Fibroblast of mammary gland (primary cell): ENCODE measurements around the gene NTN5.

Experiments used
- DNase-seq: peaks from one replicate; pipeline ENCODE4 v3.0.0-alpha.2; 2010; ENCODE audit warnings: low read depth
- H3K4me3 ChIP-seq: 2 replicates; pipeline ENCODE4 v1.5.1; 2011; ENCODE audit warnings: low read depth, mild to moderate bottlenecking, low read length, moderate library complexity; ENCODE audit not compliant: control insufficient read depth
- TF ChIP-seq, protein P1 (sequence below): conservative IDR thresholded peaks from 2 replicates; pipeline ENCODE4 v1.5.1; 2011; ENCODE audit warnings: low read depth, low read length, inconsistent platforms; ENCODE audit not compliant: control insufficient read depth, insufficient read depth

The NTN5 gene

DNA sequence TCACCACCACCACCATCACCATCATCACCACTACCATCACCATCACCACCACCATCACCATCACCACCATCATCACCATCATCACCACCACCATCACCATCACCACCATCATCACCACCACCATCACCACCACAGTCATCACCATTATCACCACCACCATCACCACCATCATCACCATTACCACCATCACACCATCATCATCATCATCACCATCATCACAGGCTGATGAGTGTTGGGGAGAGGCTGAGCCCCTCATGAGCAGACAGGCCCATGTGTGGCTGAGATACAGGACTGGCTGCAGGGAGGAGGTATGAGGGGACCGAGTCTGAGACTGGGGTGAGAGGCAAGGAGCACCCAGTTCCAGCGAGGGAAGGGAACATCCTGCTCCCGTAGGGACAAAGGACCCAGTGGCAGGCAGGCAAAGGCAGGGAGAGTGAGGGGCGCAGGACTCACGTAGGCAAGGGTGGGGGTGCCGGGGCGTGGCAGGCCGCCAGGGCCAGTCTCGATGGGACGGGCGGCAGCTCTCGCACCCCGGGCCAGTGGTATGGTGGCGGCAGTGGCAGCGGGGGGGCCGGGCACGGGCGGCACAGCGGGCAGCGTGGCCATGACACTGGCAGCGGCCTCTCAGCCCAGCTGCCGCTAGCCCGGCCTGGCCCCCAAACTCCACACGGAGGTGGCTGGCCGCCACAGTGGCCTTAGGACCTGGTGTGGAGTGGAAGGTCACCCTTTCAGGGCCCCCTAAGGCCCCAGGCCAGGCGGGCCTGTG is 2.7 kb downstream of the NTN5 start:
- H3K4me3 ChIP-seq, result no peak overlapping the region
- DNase-seq, result no peak
- TF ChIP-seq, protein P1, sequence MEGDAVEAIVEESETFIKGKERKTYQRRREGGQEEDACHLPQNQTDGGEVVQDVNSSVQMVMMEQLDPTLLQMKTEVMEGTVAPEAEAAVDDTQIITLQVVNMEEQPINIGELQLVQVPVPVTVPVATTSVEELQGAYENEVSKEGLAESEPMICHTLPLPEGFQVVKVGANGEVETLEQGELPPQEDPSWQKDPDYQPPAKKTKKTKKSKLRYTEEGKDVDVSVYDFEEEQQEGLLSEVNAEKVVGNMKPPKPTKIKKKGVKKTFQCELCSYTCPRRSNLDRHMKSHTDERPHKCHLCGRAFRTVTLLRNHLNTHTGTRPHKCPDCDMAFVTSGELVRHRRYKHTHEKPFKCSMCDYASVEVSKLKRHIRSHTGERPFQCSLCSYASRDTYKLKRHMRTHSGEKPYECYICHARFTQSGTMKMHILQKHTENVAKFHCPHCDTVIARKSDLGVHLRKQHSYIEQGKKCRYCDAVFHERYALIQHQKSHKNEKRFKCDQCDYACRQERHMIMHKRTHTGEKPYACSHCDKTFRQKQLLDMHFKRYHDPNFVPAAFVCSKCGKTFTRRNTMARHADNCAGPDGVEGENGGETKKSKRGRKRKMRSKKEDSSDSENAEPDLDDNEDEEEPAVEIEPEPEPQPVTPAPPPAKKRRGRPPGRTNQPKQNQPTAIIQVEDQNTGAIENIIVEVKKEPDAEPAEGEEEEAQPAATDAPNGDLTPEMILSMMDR, result no peak

DNA sequence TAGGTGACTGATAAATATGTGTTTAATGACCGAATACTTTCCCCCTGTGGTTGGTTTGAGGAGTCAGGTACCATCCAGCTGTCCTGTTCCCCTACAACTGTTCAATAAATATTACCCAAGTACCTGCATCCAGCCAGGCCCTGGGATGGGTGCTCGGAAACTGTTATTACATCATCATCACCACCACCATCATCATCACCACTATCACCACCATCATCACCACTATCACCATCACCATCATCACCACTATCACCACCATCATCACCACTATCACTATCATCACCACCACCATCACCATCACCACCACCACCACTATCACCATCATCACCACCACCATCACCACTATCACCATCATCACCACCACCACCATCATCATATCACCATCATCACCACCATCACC is 4.1 kb downstream of the NTN5 start:
- DNase-seq, result no peak
- TF ChIP-seq, protein P1, result no peak
- no peak overlapping the region for H3K4me3 ChIP-seq

DNA sequence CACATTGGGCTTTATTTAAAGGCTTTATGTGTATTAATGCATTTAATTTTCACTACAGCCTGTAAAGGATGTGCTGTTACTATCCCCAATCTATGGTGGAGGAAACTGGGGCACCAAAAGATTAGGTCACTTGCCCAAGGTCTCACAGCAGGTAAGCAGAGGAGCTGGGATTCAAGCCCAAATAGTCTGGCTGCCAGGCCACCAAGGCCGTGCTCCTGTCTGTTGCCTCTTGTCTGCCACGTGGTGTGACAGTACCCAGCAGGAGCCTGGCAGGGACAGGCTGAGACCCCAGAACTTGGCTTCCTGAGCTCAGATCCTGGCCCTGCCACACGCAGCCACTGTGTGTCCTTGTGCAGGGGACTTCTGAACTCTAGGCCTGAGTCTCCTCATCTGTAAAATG is 4.5 kb downstream of the NTN5 start:
- H3K4me3 ChIP-seq, result no peak overlapping the region
- no peak for DNase-seq
- TF ChIP-seq, protein P1, result no peak

DNA sequence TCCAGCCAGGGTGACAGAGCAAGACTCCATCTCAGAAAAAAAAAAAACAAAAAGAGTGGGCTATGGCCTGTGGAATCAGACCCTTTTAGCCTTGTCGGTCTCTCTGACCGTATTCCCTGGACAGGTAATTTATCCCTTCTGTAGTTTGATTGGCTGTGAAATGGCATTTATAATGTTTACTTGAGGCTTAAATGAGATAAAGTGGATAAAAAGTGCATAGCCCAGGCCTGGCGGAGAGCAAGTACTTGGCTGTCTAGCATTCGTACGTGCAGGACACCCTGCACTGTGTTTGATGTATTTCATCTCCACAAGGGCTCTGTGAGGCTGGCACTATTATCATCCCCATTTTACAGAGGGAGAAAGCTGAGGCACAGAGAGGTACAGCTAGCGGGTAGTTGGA is 7.0 kb downstream of the NTN5 start:
- H3K4me3 ChIP-seq, result no peak overlapping the region
- no peak for DNase-seq
- TF ChIP-seq, protein P1, result no peak

DNA sequence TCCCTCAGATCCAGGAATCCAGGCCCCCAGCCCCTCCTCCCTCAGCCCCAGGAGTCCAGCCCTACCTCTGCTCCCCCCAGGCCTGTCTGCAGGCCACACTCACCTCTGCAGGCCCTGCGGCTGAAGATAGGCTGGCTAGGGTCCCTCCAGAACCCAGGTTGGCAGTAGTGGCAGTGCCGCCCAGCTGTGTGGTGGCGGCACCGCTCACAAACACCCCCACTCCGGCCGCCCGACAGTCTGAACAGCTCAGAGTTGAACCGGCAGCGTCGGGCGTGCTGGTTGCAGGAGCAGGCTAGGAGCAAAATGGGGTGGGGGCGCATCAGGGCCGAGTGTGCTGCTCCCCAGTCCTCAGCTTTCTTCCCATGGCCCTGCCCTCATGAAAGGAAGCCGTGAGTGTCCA is 8.3 kb downstream of the NTN5 start:
- H3K4me3 ChIP-seq, result no peak overlapping the region
- TF ChIP-seq, protein P1, result no peak
- DNase-seq, result no peak

DNA sequence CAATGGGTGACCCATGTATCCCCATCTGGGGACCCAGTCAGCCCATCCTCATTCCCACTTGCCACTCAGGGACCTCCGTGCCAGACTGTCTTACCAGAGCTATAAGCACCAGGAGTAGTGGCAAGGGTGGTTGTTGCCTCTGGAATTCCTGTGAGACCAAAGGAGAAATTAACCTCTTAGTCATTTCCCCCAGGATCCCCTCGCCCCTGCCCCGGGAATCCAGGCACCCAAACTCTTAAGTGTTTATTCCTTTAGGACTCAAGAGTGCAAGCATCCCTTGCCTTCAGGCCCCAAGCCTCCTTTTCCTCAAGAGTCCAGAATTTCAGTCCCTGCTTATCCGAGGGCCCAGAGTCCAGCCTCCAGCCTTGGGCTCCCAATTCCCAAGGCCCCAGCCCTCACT is 9.2 kb downstream of the NTN5 start:
- no peak overlapping the region for H3K4me3 ChIP-seq
- no peak for DNase-seq
- TF ChIP-seq, protein P1, result no peak
